Motor neuron (in vitro differentiated cells): ENCODE data around the gene UNC13D. TPM values are rescaled to one million over a fixed set of nuclear protein-coding genes. Genes with fewer than 3 reads are reported as not detected.
"Not testable (repeated sequence)": the region's sequence is repeated elsewhere in the genome, so short reads cannot be mapped to it uniquely, and the experiment has no call there.

Experiments used
- ATAC-seq, 8 experiments: fragments of 200-7000 bp; cut with Tn5 transposase; replicated peaks in 6 of 8; 2 replicates each; pipeline ENCODE4 v1.8.0; 2021; ENCODE audit warnings: mild to moderate bottlenecking in 8 of 8, moderate library complexity in 8 of 8
- H3K27ac ChIP-seq, 2 donors: fragments of 250-450 bp; sonication (Bioruptor Pico); 2 replicates each; pipeline ENCODE4 v1.9.0; 2021; ENCODE audit warnings: antibody characterized with exemption in 2 of 2, mild to moderate bottlenecking in 2 of 2, moderate library complexity in 1 of 2
- H3K4me1 ChIP-seq, 2 donors: fragments of 250-450 bp; sonication (Bioruptor Pico); replicated peaks in 1 of 2; 2 replicates each; pipeline ENCODE4 v1.6.1; 2021; ENCODE audit warnings: antibody characterized with exemption in 2 of 2, mild to moderate bottlenecking in 2 of 2, moderate library complexity in 1 of 2
- H3K4me3 ChIP-seq, 5 donors: fragments of 250-450 bp; sonication (Bioruptor Pico); 2 replicates each; pipeline ENCODE4 v1.9.0; 2021; ENCODE audit warnings: antibody characterized with exemption in 5 of 5, mild to moderate bottlenecking in 5 of 5, moderate library complexity in 4 of 5
- WGBS, 10 experiments: fragments of 450-650 bp; shearing (Covaris generic); methylation state at CpG; one replicate each; pipeline ENCODE4 v1.0.0; 2022; 5-methylcytosine and 5-hydroxymethylcytosine counted together
- in situ Hi-C, 9 experiments: fragments of 400-800 bp; cut with MboI; loops; one replicate each; pipeline ENCODE4 v1.15.0; 2021; ENCODE audit warnings: low sequenced_read_pairs in 9 of 9, low pct_unique_long_range_greater_than_20kb in 2 of 9; ENCODE audit not compliant: unreplicated experiment in 9 of 9
- total RNA-seq, 8 experiments: library from RNA; unstranded; fragments of 300-600 nt; gene quantifications; 2 replicates each; pipeline versions ENCODE4 v1.2.3 to v1.2.4, GENCODE V29; 2022

Gene UNC13D
- total RNA-seq, 8 experiments from 2014 or later, result 0.87 to 9.1 (median 2.7) TPM

GRCh38 chr17:75878174-75878998 lies 34.2 kb upstream of the UNC13D start, which contains the start of gene TRIM47:
Gene TRIM47 (minus strand): TSS chr17:75878581. CDS start chr17:75878548, 33 bp downstream.
- in situ Hi-C loops, result no loop called here
- peak within 1 kb of the TSS; percentile 17 to 39 (median 24) for H3K4me3 ChIP-seq
- H3K4me1 ChIP-seq, result peaks cover 5 to 10% of the 10 kb centered on the region in 2 donors
- WGBS, 10 experiments, result 6 to 16% methylated on average over 6 to 14 of the region's 87 CpGs; no CpG with 5 or more reads in 8 of the 10 experiments
- ATAC-seq, result peak; percentile 46 to 77 (median 68)
- H3K27ac ChIP-seq, result no peak within 1 kb of the TSS

GRCh38 chr17:75877752-75878173 lies 33.6 kb upstream of the UNC13D start:
- peak; percentile 29 to 79 (median 75) for ATAC-seq
- peak overlapping the region; percentile 17 to 39 (median 24) for H3K4me3 ChIP-seq
- H3K4me1 ChIP-seq, result peaks cover 5 to 14% of the 10 kb centered on the region in 2 donors
- no peak overlapping the region for H3K27ac ChIP-seq
- in situ Hi-C loops, result no loop called here
- WGBS, 10 experiments, result 0% methylated on average over 1 of the region's 56 CpGs; no CpG with 5 or more reads in 9 of the 10 experiments

- in situ Hi-C loops, result no loop called here
- peak; percentile 2 to 27 (median 6) for ATAC-seq
- Histone ChIP-seq H3K4me1 (peaks cover 5 to 18% of the 10 kb centered on the region in 2 donors), H3K4me3 (peak overlapping the region; percentile 17 to 39 (median 24)), H3K27ac (no peak overlapping the region)
- WGBS, 10 experiments, result 10 to 63% (median 54%) methylated on average over 2 to 18 of the region's 41 CpGs; no CpG with 5 or more reads in 7 of the 10 experiments
Observed at GRCh38 chr17:75876938-75877751, 32.9 kb upstream of the UNC13D start.

GRCh38 chr17:75876190-75876937 lies 32.2 kb upstream of the UNC13D start:
- Histone ChIP-seq H3K27ac (no peak overlapping the region), H3K4me3 (no peak overlapping the region), H3K4me1 (peaks cover 5 to 18% of the 10 kb centered on the region in 2 donors)
- peak in 1 of 8 experiments; percentile 2 for ATAC-seq
- WGBS, 10 experiments, result 0 to 92% (median 49%) methylated on average over 1 to 6 of the region's 26 CpGs; no CpG with 5 or more reads in 4 of the 10 experiments
- in situ Hi-C loops, result no loop called here

- in situ Hi-C loops, result no loop called here
- peaks cover 5 to 18% of the 10 kb centered on the region in 2 donors for H3K4me1 ChIP-seq
- H3K4me3 ChIP-seq, result no peak overlapping the region
- WGBS, 10 experiments, result no CpG with 5 or more reads among the region's 5 CpGs
- ATAC-seq, result no peak
- no peak overlapping the region for H3K27ac ChIP-seq
Observed at GRCh38 chr17:75875940-75876189, 31.7 kb upstream of the UNC13D start.

GRCh38 chr17:75875182-75875939 lies 31.2 kb upstream of the UNC13D start:
- WGBS, 10 experiments, result no CpG with 5 or more reads among the region's 18 CpGs
- no peak for ATAC-seq
- Histone ChIP-seq H3K4me1 (peaks cover 5 to 18% of the 10 kb centered on the region in 2 donors), H3K27ac (no peak overlapping the region), H3K4me3 (no peak overlapping the region)
- in situ Hi-C loops, result no loop called here

- in situ Hi-C loops, result no loop called here
- Histone ChIP-seq H3K4me1 (peaks cover 6 to 18% of the 10 kb centered on the region in 2 donors), H3K27ac (no peak overlapping the region), H3K4me3 (no peak overlapping the region)
- no peak for ATAC-seq
- WGBS, 10 experiments, result 60 to 91% (median 72%) methylated on average over 3 to 5 of the region's 38 CpGs; no CpG with 5 or more reads in 6 of the 10 experiments
Observed at GRCh38 chr17:75874323-75875181, 30.3 kb upstream of the UNC13D start.

- H3K27ac ChIP-seq, result no peak overlapping the region
- WGBS, 10 experiments, result 10 to 100% (median 70%) methylated on average over 1 to 3 of the region's 11 CpGs; no CpG with 5 or more reads in 3 of the 10 experiments
- H3K4me1 ChIP-seq, result peaks cover 12 to 22% of the 10 kb centered on the region in 2 donors
- H3K4me3 ChIP-seq, result no peak overlapping the region
- in situ Hi-C loops, result no loop called here
- ATAC-seq, result no peak
Observed at GRCh38 chr17:75873587-75874322, 29.6 kb upstream of the UNC13D start.

- Histone ChIP-seq H3K4me3 (no peak overlapping the region), H3K4me1 (peaks cover 12 to 18% of the 10 kb centered on the region in 2 donors), H3K27ac (no peak overlapping the region)
- 30 to 100% (median 70%) methylated on average over 1 to 3 of the region's 13 CpGs; no CpG with 5 or more reads in 4 of the 10 experiments for WGBS, 10 experiments
- ATAC-seq, result peak; percentile 46 to 84 (median 57)
- in situ Hi-C loops, result no loop called here
Observed at GRCh38 chr17:75872434-75873351, 28.5 kb upstream of the UNC13D start.

- WGBS, 10 experiments, result 50 to 96% (median 93%) methylated on average over 2 to 4 of the region's 10 CpGs; no CpG with 5 or more reads in 5 of the 10 experiments
- H3K27ac ChIP-seq, in situ Hi-C loops, H3K4me3 ChIP-seq, ATAC-seq: not testable (repeated sequence)
- peaks cover 8 to 13% of the 10 kb centered on the region in 2 donors for H3K4me1 ChIP-seq
Observed at GRCh38 chr17:75870228-75870627, 26.0 kb upstream of the UNC13D start.
